K562 (cell line): ENCODE measurements around the gene FGR. TPM values are rescaled to one million over a fixed set of nuclear protein-coding genes. Genes with fewer than 3 reads are reported as not detected.

Experiments
- ATAC-seq: fragments of 200-7000 bp; cut with Tn5 transposase; 3 replicates; pipeline ENCODE4 v1.9.1; 2020; ENCODE audit warnings: moderate library complexity
- BruUV-seq: library from RNA; stranded (reverse); fragments of 400-500 nt; replicated peaks from 2 replicates; lab custom pipeline; 2021; lab: Mats Ljungman, UMichigan
- CTCF ChIA-PET: fragments of 300-600 bp; formaldehyde crosslinking; extraction: SDS; loops from one replicate; lab custom pipeline; 2021; ENCODE audit warnings: low intra/inter-chr PET ratio; lab: Yijun Ruan, JAX
- POLR2A ChIA-PET: fragments of 300-600, 350-650 bp; sonication (Branson Sonifier 250); formaldehyde crosslinking; extraction: SDS; loops from one replicate; lab custom pipeline; 2021; ENCODE audit warnings: antibody characterized with exemption, inconsistent platforms; lab: Yijun Ruan, JAX
- DNase-seq, 4 experiments: peaks; one replicate each; pipeline versions ENCODE4 v3.0.0 to v3.0.0-alpha.2; 2011 to 2018; ENCODE audit warnings: low spot score in 3 of 4, mixed read lengths in 3 of 4; ENCODE audit errors: extremely low read depth in 1 of 4
- FAIRE-seq: peaks from 2 replicates; lab custom pipeline; 2011; peaks lifted over from hg19 to GRCh38; lab: Jason Lieb, UNC
- H2AFZ ChIP-seq: 2 replicates; pipeline ENCODE4 v1.6.0; 2011; ENCODE audit warnings: low read depth, low read length, control low read depth, inconsistent platforms
- H3K27ac ChIP-seq: fragments of 200-600 bp; 3 replicates; pipeline ENCODE4 v1.8.0; 2011; ENCODE audit warnings: low read depth, mild to moderate bottlenecking, control low read depth, inconsistent platforms, low read length, moderate library complexity, mixed read lengths; ENCODE audit errors: extremely low read depth
- H3K27me3 ChIP-seq, 2 experiments: fragments of 300-600 bp in 1 of 2; 2 replicates in 1 of 2; 3 replicates in 1 of 2; pipeline versions ENCODE4 v1.6.0 to v1.8.0; 2011; ENCODE audit warnings: inconsistent platforms in 2 of 2, low read length in 2 of 2, mild to moderate bottlenecking in 1 of 2, mixed read lengths in 1 of 2, moderate library complexity in 1 of 2; ENCODE audit not compliant: control insufficient read depth in 2 of 2, insufficient read depth in 2 of 2
- H3K36me3 ChIP-seq: fragments of 300-600 bp; 3 replicates; pipeline ENCODE4 v1.8.0; 2011; ENCODE audit warnings: mild to moderate bottlenecking, low read length, inconsistent platforms; ENCODE audit not compliant: control insufficient read depth, insufficient read depth
- H3K4me1 ChIP-seq, 2 experiments: fragments of 200-600 bp in 1 of 2; replicated peaks in 1 of 2; 2 replicates in 1 of 2; 3 replicates in 1 of 2; pipeline versions ENCODE4 v1.5.1 to v1.8.0; 2011; ENCODE audit warnings: inconsistent platforms in 2 of 2, low read length in 2 of 2, mild to moderate bottlenecking in 1 of 2, mixed read lengths in 1 of 2, moderate library complexity in 1 of 2; ENCODE audit not compliant: control insufficient read depth in 2 of 2, insufficient read depth in 2 of 2
- H3K4me2 ChIP-seq: 2 replicates; pipeline ENCODE4 v1.6.1; 2011; ENCODE audit warnings: low read length, control low read depth, inconsistent platforms, mixed read lengths; ENCODE audit not compliant: insufficient read depth
- H3K4me3 ChIP-seq: fragments of 200-600 bp; sonication (generic), shearing (Covaris generic); 2 replicates; pipeline ENCODE4 v1.5.1; 2016; ENCODE audit warnings: control low read depth, inconsistent platforms
- H3K79me2 ChIP-seq: fragments of 200-600 bp; 3 replicates; pipeline ENCODE4 v1.8.0; 2011; ENCODE audit warnings: low read length, inconsistent platforms; ENCODE audit not compliant: control insufficient read depth, insufficient read depth
- H3K9ac ChIP-seq, 2 experiments: 2 replicates each; pipeline versions ENCODE4 v1.6.0 to v1.6.1; 2011; ENCODE audit warnings: low read depth in 2 of 2, low read length in 2 of 2, control low read depth in 1 of 2, inconsistent platforms in 1 of 2, mild to moderate bottlenecking in 1 of 2, mixed read lengths in 1 of 2; ENCODE audit not compliant: insufficient read depth in 1 of 2
- H3K9me1 ChIP-seq: one replicate; pipeline ENCODE4 v1.6.0; 2011; ENCODE audit warnings: inconsistent platforms, mild to moderate bottlenecking, low read length, moderate library complexity; ENCODE audit not compliant: control insufficient read depth, insufficient read depth
- H3K9me3 ChIP-seq: replicated peaks from 2 replicates; pipeline ENCODE4 v1.5.1; 2011; ENCODE audit warnings: low read depth, low read length, inconsistent platforms; ENCODE audit not compliant: control insufficient read depth, insufficient read depth
- H4K20me1 ChIP-seq: replicated peaks from 2 replicates; pipeline ENCODE4 v1.6.1; 2011; ENCODE audit warnings: low read length, inconsistent platforms, mixed read lengths; ENCODE audit not compliant: control insufficient read depth, insufficient read depth
- BRD4 ChIP-seq: fragments of 200-600 bp; sonication (generic); IDR thresholded peaks from 2 replicates; pipeline ENCODE4 v1.6.1; 2017; ENCODE audit warnings: inconsistent platforms
- CSDE1 ChIP-seq, 2 experiments: fragments of 450-650 bp; IDR thresholded peaks; 2 replicates each; pipeline ENCODE4 v1.6.1; 2016; ENCODE audit warnings: mild to moderate bottlenecking in 1 of 2
- DMBX1 ChIP-seq: fragments of 250-450 bp; sonication (Bioruptor Pico); IDR thresholded peaks from 2 replicates; pipeline ENCODE4 v1.8.0; 2022; ENCODE audit warnings: inconsistent platforms, mild to moderate bottlenecking, moderate library complexity, borderline replicate concordance
- EP400 ChIP-seq: fragments of 450-650 bp; IDR thresholded peaks from 2 replicates; pipeline ENCODE4 v1.6.1; 2017; ENCODE audit warnings: antibody characterized with exemption, mild to moderate bottlenecking, moderate library complexity
- MCM7 ChIP-seq, 2 experiments: fragments of 450-650 bp; IDR thresholded peaks; 2 replicates each; pipeline ENCODE4 v1.6.1; 2016 to 2018
- TOE1 ChIP-seq, 2 experiments: fragments of 450-650 bp in 1 of 2; sonication (generic) in 1 of 2; formaldehyde crosslinking in 1 of 2; IDR thresholded peaks; 2 replicates each; pipeline versions ENCODE4 v1.7.1 to v1.8.0; 2016 to 2022; ENCODE audit warnings: borderline replicate concordance in 2 of 2, mild to moderate bottlenecking in 2 of 2, antibody characterized with exemption in 1 of 2, inconsistent platforms in 1 of 2, low read depth in 1 of 2, missing genetic modification reagents in 1 of 2, moderate library complexity in 1 of 2
- YBX1 ChIP-seq: fragments of 450-650 bp; IDR thresholded peaks from 2 replicates; pipeline ENCODE4 v1.7.1; 2016; ENCODE audit warnings: mild to moderate bottlenecking
- ZNF384 ChIP-seq: IDR thresholded peaks from 2 replicates; pipeline ENCODE4 v1.6.1; 2012; ENCODE audit warnings: low read depth, low read length, improper control_type of control experiment
- WGBS: fragments of 100-300 bp; shearing (Covaris generic); methylation state at CpG from one replicate; pipeline ENCODE4 v1.1.6; 2016; ENCODE audit warnings: low coverage, mixed read lengths; ENCODE audit not compliant: insufficient coverage; ENCODE audit errors: missing lambda C conversion rate; 5-methylcytosine and 5-hydroxymethylcytosine counted together
- in situ Hi-C: fragments of 300-500 bp; cut with MboI; formaldehyde crosslinking; loops from 4 replicates; pipeline ENCODE4 v1.15.0; 2018; ENCODE audit warnings: inconsistent platforms, mixed read lengths
- intact Hi-C: fragments of 100-400 bp; cut with micrococcal nuclease; formaldehyde crosslinking; loops from 2 replicates; pipeline ENCODE4 v1.14.2; 2022
- polyA plus RNA-seq, 8 experiments: library from polyadenylated mRNA; depleted of rRNA in 4 of 8; stranded (reverse) in 5 of 8; unstranded in 3 of 8; fragments of >200 nt; fragmentation: Nextera tagmentation in 2 of 8; fragmentation: Illumina TruSeq in 1 of 8; extraction: Ambion mirVana in 2 of 8; extraction: Trizol in 1 of 8; gene quantifications; 2 replicates each; pipeline versions ENCODE4 v1.2.1 to v1.2.3, GENCODE V29; 2011 to 2014; ENCODE audit warnings: inconsistent platforms in 1 of 8, missing spikeins in 1 of 8
- total RNA-seq, 7 experiments: library from RNA; depleted of rRNA in 6 of 7; stranded (reverse); fragments of >200 nt in 6 of 7; fragmentation: Illumina TruSeq in 2 of 7; extraction: Trizol in 2 of 7; gene quantifications; 2 replicates each; pipeline versions ENCODE4 v1.2.1 to v1.2.3, GENCODE V29; 2011 to 2021; ENCODE audit warnings: low replicate concordance in 1 of 7
- TF ChIP-seq, protein P1 (sequence below): sonication (generic); formaldehyde crosslinking; IDR thresholded peaks from 2 replicates; pipeline ENCODE4 v1.5.0; 2020; ENCODE audit warnings: missing genetic modification reagents
- TF ChIP-seq, protein P2 (sequence below), 2 experiments: IDR thresholded peaks in 1 of 2; conservative IDR thresholded peaks in 1 of 2; 2 replicates each; pipeline ENCODE4 v1.6.1; 2016; ENCODE audit warnings: low read depth in 2 of 2, mild to moderate bottlenecking in 1 of 2, missing compliant biosample characterization in 1 of 2, missing genetic modification characterization in 1 of 2, moderate library complexity in 1 of 2
- TF ChIP-seq, protein P3 (sequence below): fragments of 250-450 bp; sonication (Bioruptor Pico); IDR thresholded peaks from 2 replicates; pipeline ENCODE4 v1.5.0; 2021; ENCODE audit warnings: mild to moderate bottlenecking, moderate library complexity
- TF ChIP-seq, protein P4 (sequence below): sonication (generic); formaldehyde crosslinking; IDR thresholded peaks from 2 replicates; pipeline ENCODE4 v1.8.0; 2022; ENCODE audit warnings: mild to moderate bottlenecking, missing genetic modification reagents

The FGR gene
- total and polyA plus RNA-seq, 9 of the 15 experiments (the other 6 are each of a cell fraction or from before 2014, with no cell fraction given): 0.04 to 0.11 TPM; not detected in 7

DNA sequence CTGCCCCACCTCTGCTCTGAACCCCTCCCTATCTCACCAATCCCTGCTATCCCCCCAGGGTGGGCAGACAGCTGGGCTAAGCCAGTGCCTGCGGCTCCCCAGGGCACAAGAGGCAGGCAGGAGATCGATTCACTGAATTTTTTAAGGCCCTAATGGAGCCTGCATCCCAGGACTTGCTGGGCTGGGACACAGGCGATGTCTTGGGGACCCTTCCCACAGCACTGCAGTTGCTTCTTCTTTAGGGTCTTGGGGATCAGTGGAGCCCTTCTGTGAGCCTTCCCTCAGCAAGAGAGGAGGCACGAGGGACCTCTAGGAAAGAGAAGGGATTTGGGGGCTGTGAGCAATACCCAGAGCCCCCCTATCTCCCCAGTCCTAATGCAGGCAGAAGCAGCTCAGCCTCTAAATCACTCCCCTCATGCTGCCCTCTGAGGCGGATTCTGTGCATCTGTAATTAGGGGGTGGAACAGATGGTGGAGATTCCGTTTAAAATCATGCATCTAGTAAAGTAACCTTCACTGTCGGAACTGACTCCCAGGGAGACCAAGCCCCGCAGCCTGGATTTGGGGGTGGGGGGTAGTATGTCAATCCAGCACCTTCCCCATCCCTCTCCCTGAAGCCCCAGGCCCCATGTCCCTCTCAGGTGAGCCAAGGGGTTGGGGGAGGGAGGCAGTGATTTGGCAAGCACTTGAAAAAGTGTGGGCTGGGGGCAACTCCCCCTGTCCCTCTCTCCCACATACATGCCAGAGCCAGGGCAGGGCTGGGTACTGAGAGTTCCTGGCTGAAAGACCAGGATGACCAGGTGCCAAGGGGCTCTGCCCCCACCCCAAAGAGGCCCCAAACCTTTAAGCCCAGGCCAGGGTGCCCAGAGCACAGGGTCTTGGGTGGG is 41.1 kb downstream of the FGR start:
- 73% methylated on average over 8 of the region's 8 CpGs for WGBS
- in situ Hi-C loops (no loop called here), intact Hi-C loops (no loop called here)
- Histone ChIP-seq H3K79me2 (peaks cover 79% of the 10 kb centered on the region), H3K9me3 (no peaks in the 10 kb centered on the region), H3K27me3 (no peaks in the 10 kb centered on the region), H3K9ac (peak overlapping the region in 1 of 2 experiments; percentile 66; a peak in 2 of 4 replicates), H3K9me1 (peaks cover 17% of the 10 kb centered on the region), H4K20me1 (peaks cover 58% of the 10 kb centered on the region), H3K4me1 (peaks cover 39 to 80% of the 10 kb centered on the region in 2 experiments), H3K36me3 (peaks cover 52% of the 10 kb centered on the region; the same call in 2 of the 3 replicates), H3K27ac (no peak overlapping the region), H3K4me2 (no peak overlapping the region), H2AFZ (no peak overlapping the region), H3K4me3 (no peak overlapping the region)
- DNase-seq: no peak
- ChIA-PET CTCF (no interaction called here), POLR2A (interaction anchor here (4.5 kb wide), 1 partner anchor 7 kb away, joined by 28 read pairs; no protein-coding TSS in a partner anchor)
- ATAC-seq: no peak
- no TSS peak for BruUV-seq
- FAIRE-seq: no peak
- TF ChIP-seq, protein P1, sequence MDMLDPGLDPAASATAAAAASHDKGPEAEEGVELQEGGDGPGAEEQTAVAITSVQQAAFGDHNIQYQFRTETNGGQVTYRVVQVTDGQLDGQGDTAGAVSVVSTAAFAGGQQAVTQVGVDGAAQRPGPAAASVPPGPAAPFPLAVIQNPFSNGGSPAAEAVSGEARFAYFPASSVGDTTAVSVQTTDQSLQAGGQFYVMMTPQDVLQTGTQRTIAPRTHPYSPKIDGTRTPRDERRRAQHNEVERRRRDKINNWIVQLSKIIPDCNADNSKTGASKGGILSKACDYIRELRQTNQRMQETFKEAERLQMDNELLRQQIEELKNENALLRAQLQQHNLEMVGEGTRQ (CRISPR knock-in tag): no peak
- TF ChIP-seq, protein P2, sequence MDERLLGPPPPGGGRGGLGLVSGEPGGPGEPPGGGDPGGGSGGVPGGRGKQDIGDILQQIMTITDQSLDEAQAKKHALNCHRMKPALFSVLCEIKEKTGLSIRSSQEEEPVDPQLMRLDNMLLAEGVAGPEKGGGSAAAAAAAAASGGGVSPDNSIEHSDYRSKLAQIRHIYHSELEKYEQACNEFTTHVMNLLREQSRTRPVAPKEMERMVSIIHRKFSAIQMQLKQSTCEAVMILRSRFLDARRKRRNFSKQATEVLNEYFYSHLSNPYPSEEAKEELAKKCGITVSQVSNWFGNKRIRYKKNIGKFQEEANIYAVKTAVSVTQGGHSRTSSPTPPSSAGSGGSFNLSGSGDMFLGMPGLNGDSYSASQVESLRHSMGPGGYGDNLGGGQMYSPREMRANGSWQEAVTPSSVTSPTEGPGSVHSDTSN (CRISPR knock-in tag; IDR thresholded peaks at IDR 0.05; ENCODE audit: low read depth): no peak
- TF ChIP-seq, protein P2 (tag; conservative IDR thresholded peaks at IDR 0.05; ENCODE audit: low read depth): no peak
- TF ChIP-seq, protein P3, sequence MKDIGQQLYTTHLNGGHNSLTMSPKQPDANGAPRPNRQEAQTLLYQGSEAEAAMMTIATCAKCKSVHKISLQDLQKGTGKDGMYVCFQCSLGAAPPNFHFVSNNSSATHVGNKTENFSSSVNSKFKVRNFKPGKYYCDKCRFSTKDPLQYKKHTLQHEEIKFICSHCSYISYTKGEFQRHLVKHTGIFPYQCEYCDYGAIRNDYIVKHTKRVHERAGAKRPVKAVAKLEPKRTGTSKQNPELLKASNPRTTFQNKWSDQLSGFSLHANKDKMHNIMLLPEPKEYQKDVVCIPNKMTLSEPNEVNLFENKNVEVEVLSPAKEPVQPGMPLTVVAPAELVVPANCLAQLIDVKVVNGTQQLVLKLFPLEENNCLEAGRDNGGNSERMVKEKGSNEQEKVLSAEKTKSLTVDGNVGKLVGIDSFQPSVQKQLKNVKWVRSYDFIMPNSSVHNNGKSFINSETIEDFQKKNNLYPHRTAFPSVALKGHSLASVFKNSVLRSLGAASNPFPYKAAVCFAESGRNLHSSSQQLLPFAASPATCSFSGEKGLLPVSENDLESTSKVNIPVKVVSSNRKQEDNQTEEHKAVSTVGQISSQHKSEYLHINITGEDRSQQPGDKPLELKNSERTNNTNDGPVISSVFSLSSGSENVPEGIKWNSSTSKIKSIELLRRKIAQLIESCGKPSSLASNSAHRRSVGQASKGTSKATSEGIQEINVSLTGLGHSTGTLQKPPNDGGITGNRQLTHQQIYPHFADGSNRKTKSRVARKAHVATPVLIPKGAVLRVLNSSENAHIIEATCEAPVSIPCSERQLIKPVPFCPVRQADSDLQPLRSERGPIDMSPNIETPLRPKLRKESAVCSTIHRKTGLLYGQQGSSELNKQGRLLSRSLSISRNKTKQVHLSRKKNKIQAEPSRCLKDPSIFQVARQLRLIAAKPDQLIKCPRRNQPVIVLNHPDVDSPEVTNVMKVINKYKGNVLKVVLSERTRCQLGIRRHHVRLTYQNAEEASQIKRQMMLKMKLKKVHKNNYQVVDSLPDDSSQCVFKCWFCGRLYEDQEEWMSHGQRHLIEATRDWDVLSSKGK (CRISPR knock-in tag): no peak
- TF ChIP-seq TOE1 (IDR thresholded peaks at IDR 0.05; ENCODE audit: borderline replicate concordance): no peak
- TF ChIP-seq TOE1 (CRISPR knock-in tag; IDR thresholded peaks at IDR 0.05; ENCODE audit: borderline replicate concordance, low read depth): no peak
- no peak for TF ChIP-seq EP400
- TF ChIP-seq ZNF384: no peak
- no peak for TF ChIP-seq DMBX1 (CRISPR knock-in tag)
- TF ChIP-seq BRD4: no peak
- TF ChIP-seq, protein P4, sequence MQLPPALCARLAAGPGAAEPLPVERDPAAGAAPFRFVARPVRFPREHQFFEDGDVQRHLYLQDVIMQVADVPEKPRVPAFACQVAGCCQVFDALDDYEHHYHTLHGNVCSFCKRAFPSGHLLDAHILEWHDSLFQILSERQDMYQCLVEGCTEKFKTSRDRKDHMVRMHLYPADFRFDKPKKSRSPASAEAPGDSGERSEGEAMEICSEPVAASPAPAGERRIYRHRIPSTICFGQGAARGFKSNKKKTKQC: no peak
- TF ChIP-seq MCM7 (IDR thresholded peaks at IDR 0.05): no peak
- TF ChIP-seq CSDE1 (IDR thresholded peaks at IDR 0.05): no peak
- no peak for TF ChIP-seq YBX1
